HG03108 (cell line): ENCODE measurements around the gene SMIM38.
"Not testable (repeated sequence)": the region's sequence is repeated elsewhere in the genome, so short reads cannot be mapped to it uniquely, and the experiment has no call there.

ENCODE experiments used
- ATAC-seq: cut with Tn5 transposase; IDR thresholded peaks from one replicate; pipeline ENCODE4 v1.9.1; 2021; ENCODE audit warnings: moderate library complexity; ENCODE audit not compliant: unreplicated experiment

Gene SMIM38

GRCh38 chr11:69121621-69122325, 34.0 kb upstream of the SMIM38 start:
- ATAC-seq, result no peak

GRCh38 chr11:69122326-69122629, 33.5 kb upstream of the SMIM38 start:
- no peak for ATAC-seq

- ATAC-seq, result no peak
Measured at GRCh38 chr11:69122630-69123431, 32.9 kb upstream of the SMIM38 start.

DNA sequence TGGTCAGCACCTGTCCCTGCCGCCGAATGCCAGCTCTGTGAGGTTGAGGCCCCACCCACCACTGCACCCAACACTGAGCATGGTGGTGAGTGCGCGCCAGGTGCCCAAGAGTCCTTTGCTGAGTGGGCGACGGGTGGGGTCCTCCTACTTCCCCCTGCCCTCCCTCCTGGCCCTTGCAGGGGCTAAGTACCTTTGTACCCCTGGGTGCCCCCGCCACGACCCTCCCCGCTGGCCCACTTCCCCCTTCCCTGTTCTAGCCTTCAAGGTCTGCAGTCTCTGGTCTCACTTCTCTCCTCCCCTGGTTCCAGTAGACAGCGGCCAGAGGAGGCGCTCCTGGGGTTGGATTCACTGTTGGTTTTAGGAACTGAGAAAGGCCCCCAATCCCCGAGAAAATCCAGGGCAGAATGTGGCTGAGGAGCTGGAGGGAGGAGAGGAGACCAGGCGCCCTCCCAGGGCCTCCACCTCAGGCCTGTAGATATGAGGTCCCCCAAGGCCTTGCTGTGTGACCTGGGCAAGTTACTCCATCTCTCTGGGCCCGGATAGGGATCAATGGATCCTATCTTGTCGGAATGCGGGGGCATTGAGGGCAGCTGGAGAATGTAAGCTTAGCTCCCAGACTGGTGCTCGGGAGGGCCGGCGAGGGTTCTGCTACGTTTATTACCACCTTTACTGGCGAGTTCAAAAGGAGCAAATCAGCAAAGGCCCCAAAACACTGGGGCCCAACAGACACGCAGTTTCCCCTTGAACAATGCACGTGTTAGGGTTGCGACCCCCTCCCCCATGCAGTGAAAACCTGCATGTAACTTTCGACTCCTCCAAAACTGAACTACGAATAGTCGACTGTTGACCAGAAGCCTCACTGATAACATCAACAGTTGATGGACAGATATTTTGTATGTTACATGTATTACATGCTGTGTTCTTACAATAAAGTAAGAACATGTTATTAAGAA, 31.9 kb upstream of the SMIM38 start:
- ATAC-seq, result no peak

- ATAC-seq, result no peak
Measured at GRCh38 chr11:69125861-69126260, 29.9 kb upstream of the SMIM38 start.

GRCh38 chr11:69126286-69126685, 29.4 kb upstream of the SMIM38 start:
- no peak for ATAC-seq

DNA sequence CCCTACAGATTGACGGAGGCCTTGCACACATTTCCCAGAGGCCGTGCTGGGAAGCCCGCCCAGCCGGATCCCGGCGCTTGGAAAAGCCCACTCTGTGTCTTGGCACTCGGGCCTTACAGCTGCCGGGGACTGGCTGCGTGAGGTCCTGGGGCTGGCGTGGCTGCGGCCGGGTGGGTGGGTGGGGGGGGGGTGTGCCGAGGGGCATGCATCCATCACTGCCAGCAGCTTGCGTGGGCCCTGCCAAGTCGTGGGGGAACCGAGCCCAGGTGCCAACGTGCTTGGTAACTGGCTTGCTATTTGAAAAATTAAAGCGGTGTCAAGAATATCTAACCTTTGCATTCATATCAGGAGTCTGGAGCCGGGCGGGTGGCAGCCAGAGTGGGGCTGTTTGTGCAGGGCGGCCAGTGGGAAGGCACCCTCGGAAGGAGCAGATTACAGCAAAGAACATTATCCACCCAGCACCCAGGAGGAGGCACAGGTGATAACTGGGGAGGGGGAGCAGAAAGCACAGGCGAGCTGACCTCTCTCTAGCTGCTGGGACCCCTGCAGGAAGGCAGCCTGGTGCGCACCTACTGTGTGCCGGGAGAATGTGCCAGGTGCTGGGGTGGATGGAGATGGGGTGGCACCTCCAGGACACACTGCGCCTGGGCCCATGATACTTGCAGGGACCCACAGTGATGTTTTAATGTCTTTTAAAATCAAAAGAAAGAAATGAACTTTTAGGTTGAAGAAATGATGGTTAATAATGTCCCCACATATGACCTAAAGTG, 28.5 kb upstream of the SMIM38 start:
- no peak for ATAC-seq

DNA sequence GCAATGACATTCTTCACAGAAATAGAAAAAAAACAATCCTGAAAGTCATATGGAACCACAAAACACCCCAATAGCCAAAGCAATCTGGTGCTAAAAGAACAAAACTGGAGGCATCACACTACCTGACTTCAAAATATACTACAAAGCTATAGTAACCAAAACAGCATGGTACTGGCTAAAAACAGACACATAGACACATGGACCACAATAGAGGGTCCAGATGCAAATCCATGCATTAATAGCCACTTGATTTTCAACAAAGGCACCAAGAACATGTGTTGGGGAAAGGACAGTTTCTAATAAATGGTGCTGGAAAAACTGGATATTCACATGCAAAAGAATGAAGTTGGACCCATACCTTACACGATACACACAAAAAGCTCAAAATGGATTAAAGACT, 27.9 kb upstream of the SMIM38 start:
- ATAC-seq, result no peak

- no peak for ATAC-seq
Measured at GRCh38 chr11:69129053-69129452, 26.7 kb upstream of the SMIM38 start.

- ATAC-seq, result no peak
Measured at GRCh38 chr11:69129647-69130046, 26.1 kb upstream of the SMIM38 start.

- ATAC-seq, result no peak
Measured at GRCh38 chr11:69130654-69131053, 25.1 kb upstream of the SMIM38 start.

- ATAC-seq, result no peak
Measured at GRCh38 chr11:69131121-69131566, 24.6 kb upstream of the SMIM38 start.

GRCh38 chr11:69131644-69132300, 24.0 kb upstream of the SMIM38 start:
- ATAC-seq, result no peak

DNA sequence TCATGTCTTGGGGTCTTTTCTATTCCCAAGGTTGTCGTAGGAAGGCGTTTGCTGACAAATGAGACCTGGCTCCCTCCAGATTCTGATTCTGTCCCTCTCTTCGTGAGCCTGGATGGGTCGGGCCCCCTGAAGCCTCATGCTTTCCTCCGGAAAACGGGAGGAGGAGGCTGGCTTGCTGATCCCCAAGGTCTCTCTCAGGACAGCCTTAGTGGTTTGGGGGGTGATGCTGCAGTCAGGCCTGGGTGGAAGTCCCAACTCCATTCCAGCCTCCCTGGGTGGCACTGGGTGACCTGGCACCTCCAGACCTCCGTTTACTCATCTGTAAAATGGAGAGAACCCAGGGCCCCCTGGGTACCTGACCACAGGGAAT, 23.4 kb upstream of the SMIM38 start:
- ATAC-seq, result no peak

DNA sequence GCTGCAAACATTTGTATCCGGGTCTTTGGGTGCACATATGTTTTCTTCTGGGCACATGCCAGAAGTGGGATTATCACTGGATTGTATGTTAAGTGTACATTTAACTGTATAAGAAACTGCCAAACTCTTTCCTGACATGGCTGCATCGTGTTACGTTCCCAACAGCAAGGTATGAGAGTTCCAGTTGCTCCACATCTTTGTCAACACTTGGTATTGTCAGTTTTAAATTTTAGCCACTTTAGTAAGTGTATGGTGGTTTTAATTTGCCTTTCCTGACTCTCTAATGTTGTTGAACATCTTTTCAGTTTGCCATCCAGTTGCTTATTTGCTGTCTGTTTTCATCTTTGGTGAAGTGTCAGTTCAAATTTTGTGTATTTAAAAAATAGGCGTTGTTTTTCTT, 22.5 kb upstream of the SMIM38 start:
- ATAC-seq, result no peak

DNA sequence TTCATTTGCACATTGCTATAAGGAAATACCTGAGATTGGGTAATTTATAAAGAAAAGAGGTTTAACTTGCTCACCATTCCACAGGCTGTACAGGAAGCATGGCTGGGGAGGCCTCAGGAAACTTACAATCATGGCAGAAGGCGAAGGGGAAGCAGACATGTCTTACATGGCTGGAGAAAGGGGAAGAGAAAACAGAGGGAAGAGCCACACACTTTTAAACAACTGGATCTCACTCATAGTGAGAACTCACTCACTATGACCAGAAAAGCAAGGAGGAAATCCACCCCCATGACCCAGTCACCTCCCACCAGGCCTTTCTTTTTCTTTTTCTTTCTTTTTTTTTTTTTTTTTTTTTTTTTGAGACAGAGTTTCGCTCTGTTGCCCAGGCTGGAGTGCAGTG, 21.6 kb upstream of the SMIM38 start:
- not testable (repeated sequence) for ATAC-seq

DNA sequence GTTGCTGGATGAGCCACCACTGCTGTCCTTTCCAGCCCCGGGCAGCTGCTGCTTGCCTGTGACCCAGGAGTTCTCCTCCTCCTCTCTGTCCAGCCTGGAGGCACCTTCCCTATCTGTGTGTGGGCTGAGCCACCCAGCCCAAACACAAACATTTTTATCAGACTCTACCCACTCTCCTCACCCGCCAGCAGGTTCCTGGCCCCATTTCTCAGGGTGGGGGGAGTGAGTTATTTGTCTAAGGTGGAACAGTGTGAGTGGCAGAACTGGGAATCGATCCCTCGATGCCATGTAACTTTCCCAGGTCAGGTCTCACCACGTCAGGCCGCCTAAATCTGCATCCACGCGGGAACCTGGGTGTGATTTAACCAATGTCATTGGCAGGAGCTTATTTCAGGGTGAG, 20.8 kb upstream of the SMIM38 start:
- ATAC-seq, result no peak

- ATAC-seq, result no peak
Measured at GRCh38 chr11:69135420-69136363, 20.0 kb upstream of the SMIM38 start.

- ATAC-seq, result no peak
Measured at GRCh38 chr11:69136471-69136870, 19.3 kb upstream of the SMIM38 start.
